Measurements from ENCODE around the gene RBP3.

RBP3 gene

GRCh38 chr10:47402641-47403301 lies 54.6 kb downstream of the RBP3 start:
- Histone ChIP-seq H3K4me1 (ENCODE audit: low read length) (no peaks in the 10 kb centered on the region), H3K79me2 (ENCODE audit: low read length) (no peaks in the 10 kb centered on the region), H3K4me2 (ENCODE audit: low read depth, low read length) (no peak overlapping the region), H3K9ac (ENCODE audit: low read length) (no peak overlapping the region), H3K4me3 (ENCODE audit: low read length) (no peak overlapping the region), H3K9me3 (replicated peaks; ENCODE audit: insufficient read depth, low read length) (no peaks in the 10 kb centered on the region), H3K27ac (ENCODE audit: low read length) (no peak overlapping the region), H3K27me3 (replicated peaks; ENCODE audit: insufficient read depth, low read length) (no peaks in the 10 kb centered on the region), H2AFZ (ENCODE audit: low read length) (no peak overlapping the region), H3F3A (ENCODE audit: insufficient read depth, low read length) (no peaks in the 10 kb centered on the region), H3K36me3 (replicated peaks; ENCODE audit: insufficient read depth, low read length) (no peaks in the 10 kb centered on the region), H3K9me2 (replicated peaks; ENCODE audit: insufficient read depth, low read length) (no peaks in the 10 kb centered on the region), H4K20me1 (ENCODE audit: insufficient read depth, low read length) (no peaks in the 10 kb centered on the region)
- TF ChIP-seq CTCF (IDR thresholded peaks at IDR 0.05; ENCODE audit: low read length) (no peak), EZH2 (optimal IDR thresholded peaks at IDR 0.05; ENCODE audit: low read depth, low read length) (no peak), EZH2phosphoT487 (IDR thresholded peaks at IDR 0.05; ENCODE audit: low read length) (no peak)
- DNase-seq: no peak

GRCh38 chr10:47403446-47404318 lies 55.5 kb downstream of the RBP3 start:
- H3K4me1 ChIP-seq (ENCODE audit: low read length): no peaks in the 10 kb centered on the region
- no peak overlapping the region for H2AFZ ChIP-seq (ENCODE audit: low read length)
- no peak overlapping the region for H3K27ac ChIP-seq (ENCODE audit: low read length)
- H3K9ac ChIP-seq (ENCODE audit: low read length): no peak overlapping the region
- no peaks in the 10 kb centered on the region for H3F3A ChIP-seq (ENCODE audit: insufficient read depth, low read length)
- DNase-seq: no peak
- H3K9me3 ChIP-seq (replicated peaks; ENCODE audit: insufficient read depth, low read length): no peaks in the 10 kb centered on the region
- no peak overlapping the region for H3K4me2 ChIP-seq (ENCODE audit: low read depth, low read length)
- H3K27me3 ChIP-seq (replicated peaks; ENCODE audit: insufficient read depth, low read length): no peaks in the 10 kb centered on the region
- no peaks in the 10 kb centered on the region for H4K20me1 ChIP-seq (ENCODE audit: insufficient read depth, low read length)
- H3K9me2 ChIP-seq (replicated peaks; ENCODE audit: insufficient read depth, low read length): no peaks in the 10 kb centered on the region
- H3K79me2 ChIP-seq (ENCODE audit: low read length): no peaks in the 10 kb centered on the region
- no peaks in the 10 kb centered on the region for H3K36me3 ChIP-seq (replicated peaks; ENCODE audit: insufficient read depth, low read length)
- H3K4me3 ChIP-seq (ENCODE audit: low read length): no peak overlapping the region
- no peak for TF ChIP-seq EZH2 (optimal IDR thresholded peaks at IDR 0.05; ENCODE audit: low read depth, low read length)
- no peak for TF ChIP-seq CTCF (IDR thresholded peaks at IDR 0.05; ENCODE audit: low read length)
- TF ChIP-seq EZH2phosphoT487 (IDR thresholded peaks at IDR 0.05; ENCODE audit: low read length): no peak

- Histone ChIP-seq H3K4me3 (ENCODE audit: low read length) (no peak overlapping the region), H3K4me2 (ENCODE audit: low read depth, low read length) (no peak overlapping the region), H3K27me3 (replicated peaks; ENCODE audit: insufficient read depth, low read length) (no peaks in the 10 kb centered on the region), H3K79me2 (ENCODE audit: low read length) (no peaks in the 10 kb centered on the region), H3K9me2 (replicated peaks; ENCODE audit: insufficient read depth, low read length) (no peaks in the 10 kb centered on the region), H3K27ac (ENCODE audit: low read length) (no peak overlapping the region), H3K36me3 (replicated peaks; ENCODE audit: insufficient read depth, low read length) (no peaks in the 10 kb centered on the region), H4K20me1 (ENCODE audit: insufficient read depth, low read length) (no peaks in the 10 kb centered on the region), H3K9me3 (replicated peaks; ENCODE audit: insufficient read depth, low read length) (no peaks in the 10 kb centered on the region), H2AFZ (ENCODE audit: low read length) (no peak overlapping the region), H3K9ac (ENCODE audit: low read length) (no peak overlapping the region), H3K4me1 (ENCODE audit: low read length) (no peaks in the 10 kb centered on the region), H3F3A (ENCODE audit: insufficient read depth, low read length) (no peaks in the 10 kb centered on the region)
- TF ChIP-seq CTCF (IDR thresholded peaks at IDR 0.05; ENCODE audit: low read length): no peak
- TF ChIP-seq EZH2 (optimal IDR thresholded peaks at IDR 0.05; ENCODE audit: low read depth, low read length): no peak
- TF ChIP-seq EZH2phosphoT487 (IDR thresholded peaks at IDR 0.05; ENCODE audit: low read length): no peak
- no peak for DNase-seq
Observed at GRCh38 chr10:47404446-47404845, 56.3 kb downstream of the RBP3 start.
